Karpas-422 (cell line): ENCODE data around the gene RAI1. TPM values are rescaled to one million over a fixed set of nuclear protein-coding genes. Genes with fewer than 3 reads are reported as not detected.

Experiments
- DNase-seq: peaks from one replicate; pipeline ENCODE4 v3.0.0-alpha.2; 2015
- H2AFZ ChIP-seq: fragments of 200-600 bp; sonication (generic); 2 replicates; pipeline ENCODE4 v1.6.1; 2014; ENCODE audit warnings: antibody characterized with exemption, low read length, mixed read lengths
- H3K27ac ChIP-seq: fragments of 200-600 bp; sonication (generic); 2 replicates; pipeline ENCODE4 v1.5.1; 2014; ENCODE audit warnings: mild to moderate bottlenecking, low read length, moderate library complexity
- H3K27me3 ChIP-seq: fragments of 200-600 bp; sonication (generic); 2 replicates; pipeline ENCODE4 v1.6.1; 2014; ENCODE audit warnings: low read length, mixed read lengths
- H3K36me3 ChIP-seq: fragments of 200-600 bp; sonication (generic); 2 replicates; pipeline ENCODE4 v1.6.1; 2014; ENCODE audit warnings: low read length, mixed read lengths; ENCODE audit not compliant: insufficient read depth
- H3K4me1 ChIP-seq: fragments of 200-600 bp; sonication (generic); 2 replicates; pipeline ENCODE4 v1.6.1; 2014; ENCODE audit warnings: mild to moderate bottlenecking, low read length, mixed read lengths
- H3K4me2 ChIP-seq: fragments of 200-600 bp; sonication (generic); 2 replicates; pipeline ENCODE4 v1.6.1; 2014; ENCODE audit warnings: low read length, low read depth, mild to moderate bottlenecking; ENCODE audit not compliant: poor library complexity, severe bottlenecking
- H3K4me3 ChIP-seq: fragments of 200-600 bp; sonication (generic); 2 replicates; pipeline ENCODE4 v1.5.1; 2014; ENCODE audit warnings: mild to moderate bottlenecking, antibody characterized with exemption, low read length, mixed read lengths
- H3K79me2 ChIP-seq: fragments of 200-600 bp; sonication (generic); 2 replicates; pipeline ENCODE4 v1.6.1; 2014; ENCODE audit warnings: mild to moderate bottlenecking, low read length, mixed read lengths
- H3K9ac ChIP-seq: fragments of 200-600 bp; sonication (generic); 2 replicates; pipeline ENCODE4 v1.6.0; 2014; ENCODE audit warnings: low read length
- H3K9me2 ChIP-seq: fragments of 200-600 bp; sonication (generic), shearing (Covaris generic); replicated peaks from 2 replicates; pipeline ENCODE4 v1.6.0; 2014; ENCODE audit warnings: mild to moderate bottlenecking, low read length, moderate library complexity; ENCODE audit not compliant: insufficient read depth
- H3K9me3 ChIP-seq: fragments of 300-700, 200-600 bp; sonication (generic); 2 replicates; pipeline ENCODE4 v1.6.1; 2014; ENCODE audit warnings: low read length, mixed read lengths
- H4K20me1 ChIP-seq: fragments of 200-600 bp; sonication (generic); 2 replicates; pipeline ENCODE4 v1.6.1; 2014; ENCODE audit warnings: mild to moderate bottlenecking, antibody characterized with exemption, low read length, low read depth; ENCODE audit not compliant: insufficient read depth
- total RNA-seq: library from RNA; depleted of rRNA; stranded (reverse); fragments of >200 nt; shearing (Covaris generic); gene quantifications from 2 replicates; pipeline ENCODE4 v1.2.3, GENCODE V29; 2014; ENCODE audit warnings: low replicate concordance

Gene RAI1
- total RNA-seq, 1 experiment from 2014 or later = 18.2 TPM

DNA sequence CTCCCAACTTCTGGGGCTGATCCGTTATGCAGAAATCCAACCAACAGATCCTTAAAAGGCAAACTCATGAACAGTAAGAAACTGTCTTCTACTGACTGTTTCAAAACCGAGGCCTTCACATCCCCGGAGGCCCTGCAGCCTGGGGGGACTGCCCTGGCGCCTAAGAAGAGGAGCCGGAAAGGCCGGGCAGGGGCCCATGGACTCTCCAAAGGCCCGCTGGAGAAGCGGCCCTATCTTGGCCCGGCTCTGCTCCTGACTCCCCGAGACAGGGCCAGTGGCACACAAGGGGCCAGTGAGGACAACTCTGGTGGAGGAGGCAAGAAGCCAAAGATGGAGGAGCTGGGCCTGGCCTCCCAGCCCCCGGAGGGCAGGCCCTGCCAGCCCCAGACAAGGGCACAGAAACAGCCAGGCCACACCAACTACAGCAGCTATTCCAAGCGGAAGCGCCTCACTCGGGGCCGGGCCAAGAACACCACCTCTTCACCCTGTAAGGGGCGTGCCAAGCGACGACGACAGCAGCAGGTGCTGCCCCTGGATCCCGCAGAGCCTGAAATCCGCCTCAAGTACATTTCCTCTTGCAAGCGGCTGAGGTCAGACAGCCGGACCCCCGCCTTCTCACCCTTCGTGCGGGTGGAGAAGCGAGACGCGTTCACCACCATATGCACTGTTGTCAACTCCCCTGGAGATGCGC, 116.0 kb downstream of the RAI1 start:
- H3K9me2 ChIP-seq = no peaks in the 10 kb centered on the region
- no peaks in the 10 kb centered on the region for H3K9me3 ChIP-seq
- DNase-seq = no peak
- no peak overlapping the region for H3K27ac ChIP-seq
- no peaks in the 10 kb centered on the region for H3K27me3 ChIP-seq
- H2AFZ ChIP-seq = no peak overlapping the region
- no peaks in the 10 kb centered on the region for H3K79me2 ChIP-seq
- no peaks in the 10 kb centered on the region; the same call in 1 of the 2 replicates for H3K36me3 ChIP-seq
- H3K4me1 ChIP-seq = peaks cover 39% of the 10 kb centered on the region
- no peak overlapping the region for H3K4me3 ChIP-seq
- H3K9ac ChIP-seq = no peak overlapping the region
- H3K4me2 ChIP-seq = no peak overlapping the region
- no peaks in the 10 kb centered on the region; the same call in 1 of the 2 replicates for H4K20me1 ChIP-seq

DNA sequence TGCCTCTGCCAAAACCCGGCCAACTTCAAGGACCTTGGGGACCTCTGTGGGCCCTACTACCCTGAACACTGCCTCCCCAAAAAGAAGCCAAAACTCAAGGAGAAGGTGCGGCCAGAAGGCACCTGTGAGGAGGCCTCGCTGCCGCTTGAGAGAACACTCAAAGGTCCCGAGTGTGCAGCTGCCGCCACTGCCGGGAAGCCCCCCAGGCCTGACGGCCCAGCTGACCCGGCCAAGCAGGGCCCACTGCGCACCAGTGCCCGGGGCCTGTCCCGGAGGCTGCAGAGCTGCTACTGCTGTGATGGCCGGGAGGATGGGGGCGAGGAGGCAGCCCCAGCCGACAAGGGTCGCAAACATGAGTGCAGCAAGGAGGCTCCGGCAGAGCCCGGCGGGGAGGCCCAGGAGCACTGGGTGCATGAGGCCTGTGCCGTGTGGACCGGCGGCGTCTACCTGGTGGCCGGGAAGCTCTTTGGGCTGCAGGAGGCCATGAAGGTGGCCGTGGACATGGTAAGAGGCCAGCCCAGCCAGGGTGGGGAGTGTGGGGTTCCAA, 116.8 kb downstream of the RAI1 start:
- Histone ChIP-seq H3K79me2 (no peaks in the 10 kb centered on the region), H3K9me3 (no peaks in the 10 kb centered on the region), H3K27ac (no peak overlapping the region), H3K4me3 (no peak overlapping the region), H3K4me1 (peaks cover 40% of the 10 kb centered on the region), H2AFZ (no peak overlapping the region), H3K9me2 (no peaks in the 10 kb centered on the region), H3K9ac (no peak overlapping the region), H4K20me1 (no peaks in the 10 kb centered on the region; the same call in 1 of the 2 replicates), H3K36me3 (no peaks in the 10 kb centered on the region; the same call in 1 of the 2 replicates), H3K4me2 (no peak overlapping the region), H3K27me3 (no peaks in the 10 kb centered on the region)
- no peak for DNase-seq

DNA sequence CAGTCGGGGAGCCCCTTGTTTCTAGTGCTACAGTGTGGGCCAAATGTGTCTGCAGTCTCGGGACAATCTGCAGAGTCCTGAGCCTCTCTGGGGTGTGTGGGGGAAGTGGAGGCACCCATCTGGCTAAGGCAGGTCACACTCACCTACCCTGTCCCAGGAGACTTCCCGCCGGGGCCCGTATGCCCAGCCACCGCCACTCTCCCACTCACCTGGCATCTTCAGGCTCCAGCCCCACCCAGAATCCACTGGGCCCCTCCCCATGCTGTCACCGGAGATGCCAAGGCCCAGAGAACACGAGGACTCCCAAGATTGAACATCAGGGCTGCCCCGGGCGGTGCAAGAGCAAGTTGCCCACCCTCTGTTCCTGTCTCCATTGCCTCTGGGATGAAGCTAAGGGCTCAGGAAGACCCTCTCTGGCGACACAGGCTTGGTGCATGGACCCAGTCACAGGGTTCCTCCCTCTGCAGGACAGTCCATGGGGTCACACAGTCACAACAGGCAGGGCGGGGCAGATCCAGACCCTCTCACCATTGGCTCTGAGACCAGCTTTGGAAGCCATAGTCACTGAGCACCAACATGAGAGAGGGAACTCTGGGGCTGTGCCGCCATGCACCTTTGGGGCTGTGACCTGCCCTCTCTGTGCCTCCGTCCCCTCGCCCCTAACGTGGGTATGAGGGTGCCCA, 117.5 kb downstream of the RAI1 start:
- peaks cover 40% of the 10 kb centered on the region for H3K4me1 ChIP-seq
- H3K36me3 ChIP-seq = no peaks in the 10 kb centered on the region; the same call in 1 of the 2 replicates
- no peaks in the 10 kb centered on the region; the same call in 1 of the 2 replicates for H4K20me1 ChIP-seq
- no peaks in the 10 kb centered on the region for H3K9me3 ChIP-seq
- no peak overlapping the region for H2AFZ ChIP-seq
- no peak overlapping the region for H3K4me2 ChIP-seq
- no peak overlapping the region for H3K27ac ChIP-seq
- no peak for DNase-seq
- no peaks in the 10 kb centered on the region for H3K9me2 ChIP-seq
- no peaks in the 10 kb centered on the region for H3K27me3 ChIP-seq
- no peak overlapping the region for H3K4me3 ChIP-seq
- H3K79me2 ChIP-seq = no peaks in the 10 kb centered on the region
- H3K9ac ChIP-seq = no peak overlapping the region

DNA sequence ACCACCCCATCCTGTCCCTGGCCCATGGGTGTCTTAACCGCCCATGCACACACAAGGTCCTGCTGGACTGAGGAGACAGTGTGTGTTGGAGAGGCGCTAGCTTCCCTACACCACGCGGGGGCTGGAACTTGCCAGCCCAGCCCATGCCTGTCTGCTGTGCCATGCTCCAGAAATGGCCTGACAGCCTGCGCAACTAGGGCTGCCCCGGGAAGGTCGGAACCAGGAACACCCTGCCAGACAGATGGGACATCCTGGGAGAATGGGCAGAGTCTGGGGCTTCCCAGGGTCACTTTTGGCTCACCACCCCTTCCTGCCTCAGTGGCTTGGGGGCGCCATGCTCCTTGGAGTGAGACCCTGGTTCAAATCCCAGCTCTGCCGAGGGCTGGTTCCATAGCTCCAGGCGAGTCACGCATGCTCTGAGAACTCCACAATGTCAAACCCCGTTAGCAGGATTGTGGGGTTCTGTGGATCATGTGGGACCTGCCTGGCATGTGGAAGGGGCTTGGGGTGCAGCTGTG, 119.3 kb downstream of the RAI1 start:
- Histone ChIP-seq H3K4me1 (peaks cover 40% of the 10 kb centered on the region), H3K4me3 (no peak overlapping the region), H3K9me3 (no peaks in the 10 kb centered on the region), H3K27ac (no peak overlapping the region), H2AFZ (no peak overlapping the region), H3K27me3 (no peaks in the 10 kb centered on the region), H3K36me3 (peaks cover 8% of the 10 kb centered on the region), H3K79me2 (no peaks in the 10 kb centered on the region), H4K20me1 (no peaks in the 10 kb centered on the region; the same call in 1 of the 2 replicates), H3K9me2 (no peaks in the 10 kb centered on the region), H3K4me2 (no peak overlapping the region), H3K9ac (no peak overlapping the region)
- DNase-seq = no peak

DNA sequence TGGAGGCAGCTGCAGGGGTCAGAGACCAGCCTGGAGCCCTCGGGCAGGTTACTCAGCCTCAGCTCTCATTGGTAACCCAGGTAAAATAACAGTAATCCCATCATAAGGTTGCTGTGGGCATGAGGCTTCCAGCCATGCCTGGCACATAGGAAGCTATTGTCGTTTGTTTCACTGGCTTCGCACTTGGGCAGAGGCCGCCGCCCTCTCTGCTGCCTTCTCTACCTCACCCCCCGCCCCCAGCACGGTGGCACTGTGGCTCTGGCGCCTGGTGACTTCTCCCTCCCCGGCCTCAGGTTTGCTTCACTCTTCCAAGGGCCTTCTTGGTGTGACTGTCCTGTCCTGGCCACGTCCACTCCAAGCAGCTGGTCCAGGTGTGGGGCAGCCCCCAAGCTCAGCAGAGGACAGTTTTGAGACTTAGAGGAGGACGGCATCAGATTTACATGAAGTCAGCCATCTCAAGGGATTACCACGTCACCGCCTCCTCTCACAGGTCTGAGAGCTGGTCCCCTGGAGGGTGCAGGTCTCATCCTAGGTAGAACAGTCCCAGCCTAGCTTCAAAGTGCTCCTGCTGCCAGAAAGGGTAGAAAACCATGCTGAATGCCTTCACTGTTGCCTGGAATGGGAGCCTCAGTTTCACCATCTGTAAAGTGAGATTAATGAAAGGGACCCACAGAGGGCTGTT, 120.7 kb downstream of the RAI1 start:
- H4K20me1 ChIP-seq = no peaks in the 10 kb centered on the region; the same call in 1 of the 2 replicates
- H3K9me2 ChIP-seq = no peaks in the 10 kb centered on the region
- H3K27ac ChIP-seq = no peak overlapping the region
- H3K27me3 ChIP-seq = no peaks in the 10 kb centered on the region
- H3K9ac ChIP-seq = no peak overlapping the region
- DNase-seq = peak; percentile 63
- no peak overlapping the region for H3K4me2 ChIP-seq
- peaks cover 40% of the 10 kb centered on the region for H3K4me1 ChIP-seq
- H2AFZ ChIP-seq = no peak overlapping the region
- peaks cover 8% of the 10 kb centered on the region for H3K36me3 ChIP-seq
- H3K4me3 ChIP-seq = no peak overlapping the region
- H3K9me3 ChIP-seq = no peaks in the 10 kb centered on the region
- H3K79me2 ChIP-seq = no peaks in the 10 kb centered on the region

DNA sequence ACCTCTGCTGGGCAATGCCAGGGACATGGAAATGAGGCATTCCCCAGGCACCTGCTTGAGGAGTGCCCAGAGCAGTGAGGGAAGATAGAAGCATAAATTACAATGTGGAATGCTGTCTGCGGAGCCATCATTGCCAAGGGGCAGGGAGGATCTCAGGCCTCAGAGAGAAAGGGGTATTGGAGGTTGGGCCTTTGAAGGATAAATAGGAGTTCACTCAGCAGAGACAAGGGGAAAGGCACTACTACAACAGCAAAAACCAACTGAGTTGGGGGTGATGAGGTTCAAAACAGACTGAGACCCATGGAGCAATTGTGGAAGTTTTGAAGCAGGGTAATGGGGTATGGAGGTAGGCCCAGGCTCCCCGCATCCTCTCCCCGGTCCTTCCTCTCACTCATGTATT, 122.7 kb downstream of the RAI1 start:
- no peaks in the 10 kb centered on the region for H3K79me2 ChIP-seq
- peaks cover 8% of the 10 kb centered on the region for H3K36me3 ChIP-seq
- H3K9me3 ChIP-seq = no peaks in the 10 kb centered on the region
- DNase-seq = no peak
- no peaks in the 10 kb centered on the region; the same call in 1 of the 2 replicates for H4K20me1 ChIP-seq
- no peaks in the 10 kb centered on the region for H3K9me2 ChIP-seq
- no peak overlapping the region for H3K4me2 ChIP-seq
- no peak overlapping the region for H3K4me3 ChIP-seq
- H3K27ac ChIP-seq = no peak overlapping the region
- no peak overlapping the region for H2AFZ ChIP-seq
- no peak overlapping the region for H3K9ac ChIP-seq
- H3K4me1 ChIP-seq = peaks cover 36% of the 10 kb centered on the region
- H3K27me3 ChIP-seq = no peaks in the 10 kb centered on the region

DNA sequence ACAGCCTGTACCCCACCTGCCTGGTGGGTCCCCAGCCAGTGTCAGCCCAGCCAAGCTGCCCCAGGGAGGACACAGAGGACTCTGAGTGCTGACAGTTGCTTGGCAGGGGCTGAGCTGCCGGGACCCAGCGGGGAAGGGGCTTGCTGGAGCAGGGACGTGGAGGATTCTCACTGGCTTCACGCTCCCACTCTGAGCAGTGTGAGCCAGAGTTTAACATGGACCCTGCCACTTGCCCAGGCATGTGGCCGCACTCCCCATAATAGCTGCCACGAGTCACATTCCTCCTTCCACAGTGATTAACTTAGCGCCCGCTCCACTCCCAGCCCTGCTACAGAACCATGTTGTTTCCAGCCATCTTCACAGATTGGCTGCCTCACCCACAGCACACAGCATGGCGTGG, 124.3 kb downstream of the RAI1 start:
- no peak overlapping the region for H3K9ac ChIP-seq
- H3K4me1 ChIP-seq = peaks cover 24% of the 10 kb centered on the region
- no peaks in the 10 kb centered on the region for H3K79me2 ChIP-seq
- H3K9me2 ChIP-seq = no peaks in the 10 kb centered on the region
- DNase-seq = no peak
- H3K27ac ChIP-seq = no peak overlapping the region
- H4K20me1 ChIP-seq = no peaks in the 10 kb centered on the region; the same call in 1 of the 2 replicates
- peaks cover 11% of the 10 kb centered on the region for H3K36me3 ChIP-seq
- no peak overlapping the region for H2AFZ ChIP-seq
- H3K4me2 ChIP-seq = no peak overlapping the region
- no peak overlapping the region for H3K4me3 ChIP-seq
- no peaks in the 10 kb centered on the region for H3K9me3 ChIP-seq
- no peaks in the 10 kb centered on the region for H3K27me3 ChIP-seq

DNA sequence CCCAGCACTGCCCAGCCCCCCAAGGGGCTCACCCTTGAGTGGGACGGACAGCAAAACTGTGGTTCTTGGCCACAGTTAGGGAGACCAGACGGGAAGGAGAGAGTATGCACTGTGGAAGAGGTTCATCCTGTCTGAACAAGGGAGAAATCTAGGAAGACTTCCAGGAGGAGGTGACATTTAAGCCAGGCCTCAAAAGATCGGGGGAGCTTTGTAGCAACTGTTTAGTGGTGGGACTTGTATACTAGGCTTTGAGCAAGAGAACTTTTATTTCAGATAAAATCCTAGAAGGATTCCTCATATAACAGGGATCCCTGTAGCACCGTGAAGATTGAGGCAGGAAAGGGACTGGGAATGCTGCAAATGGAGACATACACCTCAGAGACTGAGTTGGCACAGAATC, 124.8 kb downstream of the RAI1 start:
- no peak overlapping the region for H3K4me2 ChIP-seq
- H3K9me2 ChIP-seq = no peaks in the 10 kb centered on the region
- H3K79me2 ChIP-seq = no peaks in the 10 kb centered on the region
- no peaks in the 10 kb centered on the region for H3K9me3 ChIP-seq
- no peak overlapping the region for H3K27ac ChIP-seq
- no peak for DNase-seq
- H3K27me3 ChIP-seq = no peaks in the 10 kb centered on the region
- peaks cover 20% of the 10 kb centered on the region for H3K4me1 ChIP-seq
- H3K36me3 ChIP-seq = peaks cover 11% of the 10 kb centered on the region
- H4K20me1 ChIP-seq = no peaks in the 10 kb centered on the region; the same call in 1 of the 2 replicates
- H3K9ac ChIP-seq = no peak overlapping the region
- no peak overlapping the region for H2AFZ ChIP-seq
- H3K4me3 ChIP-seq = no peak overlapping the region
